ENCODE data around the gene NRCAM.

GRCh38 chr7:108499566-108499965, 43.3 kb upstream of the NRCAM start:
- TF ChIP-seq POLR2A (IDR thresholded peaks at IDR 0.05) = no peak
- TF ChIP-seq CTCF (IDR thresholded peaks at IDR 0.05) = no peak

Data from lower leg skin (tissue), 3 donors.